WERI-Rb-1 (cell line): ENCODE measurements around the gene KCNH8.

Experiments
- DNase-seq: peaks from one replicate; pipeline ENCODE4 v3.0.0-alpha.2; 2020
- H3K27ac ChIP-seq: fragments of 250-450 bp; sonication (Bioruptor Pico); 2 replicates; pipeline ENCODE4 v1.5.1; 2020; ENCODE audit warnings: mild to moderate bottlenecking, moderate library complexity
- H3K27me3 ChIP-seq: fragments of 250-450 bp; sonication (Bioruptor Pico); 2 replicates; pipeline ENCODE4 v1.5.1; 2021; ENCODE audit warnings: mild to moderate bottlenecking, low read depth, moderate library complexity; ENCODE audit not compliant: insufficient read depth, severe bottlenecking
- H3K36me3 ChIP-seq: fragments of 250-450 bp; sonication (Bioruptor Pico); 2 replicates; pipeline ENCODE4 v1.5.1; 2020; ENCODE audit warnings: mild to moderate bottlenecking, moderate library complexity
- H3K4me3 ChIP-seq: 2 replicates; pipeline ENCODE4 v1.5.1; 2011; ENCODE audit warnings: low read depth, mild to moderate bottlenecking, control low read depth, low read length
- H3K9me3 ChIP-seq: fragments of 250-450 bp; sonication (Bioruptor Pico); 2 replicates; pipeline ENCODE4 v1.5.1; 2021; ENCODE audit warnings: mild to moderate bottlenecking, moderate library complexity; ENCODE audit not compliant: severe bottlenecking
- CTCF ChIP-seq: IDR thresholded peaks from 2 replicates; pipeline ENCODE4 v1.5.1; 2011; ENCODE audit warnings: low read depth, mild to moderate bottlenecking, control low read depth, inconsistent platforms, low read length

Gene KCNH8

GRCh38 chr3:19256313-19256712 is 108.0 kb downstream of the KCNH8 start:
- Histone ChIP-seq H3K4me3 (no peak overlapping the region), H3K9me3 (no peaks in the 10 kb centered on the region), H3K27me3 (no peaks in the 10 kb centered on the region), H3K27ac (no peak overlapping the region), H3K36me3 (no peaks in the 10 kb centered on the region; the same call in none of the 2 replicates)
- peak; percentile 33; the same call in 1 of the 2 replicates for TF ChIP-seq CTCF
- no peak for DNase-seq

DNA sequence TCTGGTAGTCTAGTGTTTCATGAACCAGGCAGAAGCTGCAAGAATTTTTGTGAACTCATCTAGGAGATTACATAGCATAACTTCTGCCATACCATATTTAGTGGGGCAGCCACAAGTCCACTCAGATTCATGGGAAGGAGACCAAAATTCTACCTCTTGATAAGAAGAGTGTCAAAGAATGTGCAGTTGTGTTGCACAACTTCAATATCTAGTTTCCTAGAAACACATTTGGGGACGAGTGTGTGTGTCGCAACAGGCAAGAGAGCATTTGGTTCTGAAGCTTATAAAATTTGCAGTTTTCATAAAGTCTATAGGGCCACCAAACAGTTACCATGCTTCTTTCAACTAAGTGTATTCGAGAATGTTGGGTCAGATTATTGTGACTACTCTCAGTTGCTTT is 115.3 kb downstream of the KCNH8 start:
- Histone ChIP-seq H3K27ac (no peak overlapping the region), H3K9me3 (no peaks in the 10 kb centered on the region), H3K4me3 (no peak overlapping the region), H3K36me3 (no peaks in the 10 kb centered on the region), H3K27me3 (no peaks in the 10 kb centered on the region)
- no peak for TF ChIP-seq CTCF
- no peak for DNase-seq

DNA sequence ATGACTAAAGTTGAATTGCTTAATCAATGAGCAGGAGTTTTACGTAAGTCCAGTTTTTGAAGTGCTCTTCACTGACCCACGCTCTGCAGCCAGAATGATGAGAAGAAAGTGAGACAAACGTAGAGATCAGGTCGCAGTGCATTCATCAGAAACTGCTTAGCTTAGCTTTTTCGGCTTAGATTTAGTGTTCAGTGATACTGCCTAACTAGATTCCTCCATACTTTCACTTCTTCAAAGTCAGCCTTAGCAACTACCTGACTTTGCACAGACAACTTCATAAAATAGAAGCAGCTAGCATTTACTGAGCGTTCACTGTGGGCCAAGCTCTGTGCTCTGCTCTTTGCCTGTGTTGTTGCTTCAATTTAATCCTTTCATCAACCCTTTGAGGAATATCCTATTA is 116.1 kb downstream of the KCNH8 start:
- H3K27me3 ChIP-seq, result no peaks in the 10 kb centered on the region
- no peak for TF ChIP-seq CTCF
- no peak overlapping the region for H3K4me3 ChIP-seq
- no peak for DNase-seq
- H3K36me3 ChIP-seq, result no peaks in the 10 kb centered on the region
- H3K27ac ChIP-seq, result no peak overlapping the region
- H3K9me3 ChIP-seq, result no peaks in the 10 kb centered on the region

GRCh38 chr3:19267040-19267439 is 118.7 kb downstream of the KCNH8 start:
- no peak overlapping the region for H3K4me3 ChIP-seq
- H3K36me3 ChIP-seq, result no peaks in the 10 kb centered on the region
- H3K9me3 ChIP-seq, result no peaks in the 10 kb centered on the region
- no peaks in the 10 kb centered on the region for H3K27me3 ChIP-seq
- H3K27ac ChIP-seq, result no peak overlapping the region
- DNase-seq, result no peak
- TF ChIP-seq CTCF, result no peak

- TF ChIP-seq CTCF, result no peak
- Histone ChIP-seq H3K27ac (no peak overlapping the region), H3K36me3 (no peaks in the 10 kb centered on the region), H3K4me3 (no peak overlapping the region), H3K27me3 (no peaks in the 10 kb centered on the region), H3K9me3 (no peaks in the 10 kb centered on the region)
- no peak for DNase-seq
Measured at GRCh38 chr3:19270481-19270880, 122.2 kb downstream of the KCNH8 start.

DNA sequence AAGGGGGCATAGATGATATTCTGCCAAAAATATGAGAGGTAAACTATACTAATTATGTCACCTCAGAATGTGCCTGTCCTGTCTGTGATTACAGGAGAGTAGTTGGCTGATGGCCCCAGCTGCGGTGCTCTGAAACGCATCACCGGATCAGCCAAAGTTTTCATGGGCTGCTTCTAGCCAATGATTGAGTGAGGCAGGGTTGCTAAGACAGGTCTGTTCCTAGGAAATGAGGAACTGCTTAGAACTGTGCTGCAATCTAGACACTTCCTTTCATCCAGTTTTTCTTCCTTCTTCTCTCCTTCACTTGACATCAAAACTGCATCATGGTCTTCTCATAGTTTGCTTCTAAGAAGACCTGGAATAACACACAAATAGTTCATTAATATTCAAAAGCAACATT is 124.0 kb downstream of the KCNH8 start:
- H3K27ac ChIP-seq, result no peak overlapping the region
- H3K4me3 ChIP-seq, result no peak overlapping the region
- H3K9me3 ChIP-seq, result no peaks in the 10 kb centered on the region
- no peaks in the 10 kb centered on the region for H3K27me3 ChIP-seq
- no peak for DNase-seq
- H3K36me3 ChIP-seq, result no peaks in the 10 kb centered on the region
- no peak for TF ChIP-seq CTCF
